HEK293 (cell line): ENCODE measurements around the gene TOR4A.

ENCODE experiments used
- CTCF ChIA-PET: fragments of 350-600 bp; formaldehyde crosslinking; extraction: SDS; loops from one replicate; lab custom pipeline; 2021; ENCODE audit warnings: antibody characterized with exemption; lab: Yijun Ruan, JAX
- POLR2A ChIA-PET: fragments of 300-600 bp; formaldehyde crosslinking; extraction: SDS; loops from one replicate; lab custom pipeline; 2020; ENCODE audit warnings: antibody characterized with exemption, inconsistent platforms; lab: Yijun Ruan, JAX
- H3K27ac ChIP-seq: fragments of 200-500 bp; sonication (Bioruptor generic); 2 replicates; pipeline ENCODE4 v1.5.1; 2014; ENCODE audit warnings: low read depth, low read length, control low read depth, inconsistent platforms; ENCODE audit errors: extremely low read depth
- H3K36me3 ChIP-seq, 2 experiments: fragments of 200-500 bp in 1 of 2; sonication (Bioruptor generic) in 1 of 2; 1 replicate in 1 of 2; 2 replicates in 1 of 2; pipeline ENCODE4 v1.5.1; 2014 to 2017; ENCODE audit warnings: inconsistent platforms in 2 of 2, low read length in 2 of 2; ENCODE audit not compliant: control insufficient read depth in 2 of 2, insufficient read depth in 1 of 2
- H3K4me1 ChIP-seq: fragments of 200-500 bp; sonication (Bioruptor generic); 2 replicates; pipeline ENCODE4 v1.5.1; 2014; ENCODE audit warnings: mild to moderate bottlenecking, low read length, inconsistent platforms; ENCODE audit not compliant: control insufficient read depth, insufficient read depth
- H3K4me3 ChIP-seq: 2 replicates; pipeline ENCODE4 v1.5.1; 2011; ENCODE audit warnings: low read depth, mild to moderate bottlenecking, control low read depth, low read length, moderate library complexity
- H3K9me3 ChIP-seq: fragments of 200-500 bp; sonication (Bioruptor generic); 2 replicates; pipeline ENCODE4 v1.5.1; 2014; ENCODE audit warnings: low read depth, low read length, inconsistent platforms; ENCODE audit not compliant: control insufficient read depth, insufficient read depth
- MZF1 ChIP-seq: fragments of 450-650 bp; formaldehyde crosslinking; IDR thresholded peaks from 2 replicates; pipeline ENCODE4 v1.5.1; 2017; ENCODE audit warnings: missing biosample characterization, missing genetic modification characterization, borderline replicate concordance
- SCRT2 ChIP-seq: fragments of 450-650 bp; formaldehyde crosslinking; IDR thresholded peaks from 2 replicates; pipeline ENCODE4 v1.5.1; 2016; ENCODE audit warnings: missing biosample characterization, missing genetic modification characterization
- YY1 ChIP-seq: fragments of 450-650 bp; formaldehyde crosslinking; IDR thresholded peaks from 2 replicates; pipeline ENCODE4 v1.5.1; 2018; ENCODE audit warnings: missing biosample characterization, missing genetic modification characterization
- ZBTB11 ChIP-seq: fragments of 450-650 bp; formaldehyde crosslinking; conservative IDR thresholded peaks from 2 replicates; pipeline ENCODE4 v1.5.1; 2016; ENCODE audit warnings: low read depth, missing biosample characterization, missing genetic modification characterization
- ZBTB7A ChIP-seq: fragments of 450-650 bp; formaldehyde crosslinking; IDR thresholded peaks from 2 replicates; pipeline ENCODE4 v1.5.1; 2016; ENCODE audit warnings: low read depth, missing biosample characterization, missing genetic modification characterization
- ZEB2 ChIP-seq: fragments of 450-650 bp; formaldehyde crosslinking; IDR thresholded peaks from 2 replicates; pipeline ENCODE4 v1.5.1; 2016; ENCODE audit warnings: missing biosample characterization, missing genetic modification characterization
- ZFP69B ChIP-seq: fragments of 450-650 bp; formaldehyde crosslinking; IDR thresholded peaks from 2 replicates; pipeline ENCODE4 v1.5.1; 2016; ENCODE audit warnings: missing biosample characterization, missing genetic modification characterization
- ZNF169 ChIP-seq: fragments of 450-650 bp; formaldehyde crosslinking; IDR thresholded peaks from 2 replicates; pipeline ENCODE4 v1.5.1; 2016; ENCODE audit warnings: missing biosample characterization, missing genetic modification characterization
- ZNF184 ChIP-seq: fragments of 450-650 bp; IDR thresholded peaks from 2 replicates; pipeline ENCODE4 v1.5.1; 2018; ENCODE audit warnings: missing biosample characterization, mild to moderate bottlenecking, missing genetic modification characterization
- ZNF391 ChIP-seq: fragments of 450-650 bp; formaldehyde crosslinking; IDR thresholded peaks from 2 replicates; pipeline ENCODE4 v1.5.1; 2016; ENCODE audit warnings: low read depth, missing biosample characterization, missing genetic modification characterization, borderline replicate concordance
- ZNF48 ChIP-seq: fragments of 450-650 bp; formaldehyde crosslinking; IDR thresholded peaks from 2 replicates; pipeline ENCODE4 v1.5.1; 2016; ENCODE audit warnings: missing biosample characterization, missing genetic modification characterization
- ZNF518A ChIP-seq: fragments of 450-650 bp; formaldehyde crosslinking; conservative IDR thresholded peaks from 2 replicates; pipeline ENCODE4 v1.5.1; 2016; ENCODE audit warnings: low read depth, missing biosample characterization, missing genetic modification characterization
- ZNF692 ChIP-seq: fragments of 450-650 bp; formaldehyde crosslinking; IDR thresholded peaks from 2 replicates; pipeline ENCODE4 v1.5.1; 2016; ENCODE audit warnings: missing biosample characterization, missing genetic modification characterization
- ZNF776 ChIP-seq: fragments of 450-650 bp; formaldehyde crosslinking; IDR thresholded peaks from 2 replicates; pipeline ENCODE4 v1.5.0; 2017; ENCODE audit warnings: missing biosample characterization, missing genetic modification characterization, borderline replicate concordance
- ZNF837 ChIP-seq: fragments of 450-650 bp; formaldehyde crosslinking; IDR thresholded peaks from 2 replicates; pipeline ENCODE4 v1.5.1; 2016; ENCODE audit warnings: missing biosample characterization, missing genetic modification characterization
- ZSCAN18 ChIP-seq: fragments of 450-650 bp; formaldehyde crosslinking; IDR thresholded peaks from 2 replicates; pipeline ENCODE4 v1.5.1; 2016; ENCODE audit warnings: missing biosample characterization, missing genetic modification characterization
- TF ChIP-seq, protein P1 (sequence below): fragments of 450-650 bp; formaldehyde crosslinking; IDR thresholded peaks from 2 replicates; pipeline ENCODE4 v1.5.1; 2016; ENCODE audit warnings: missing biosample characterization, missing genetic modification characterization
- TF ChIP-seq, protein P2 (sequence below): fragments of 450-650 bp; formaldehyde crosslinking; IDR thresholded peaks from 2 replicates; pipeline ENCODE4 v1.5.1; 2017; ENCODE audit warnings: missing biosample characterization, missing genetic modification characterization

TOR4A gene

GRCh38 chr9:137321726-137322361, 44.3 kb downstream of the TOR4A start:
- Histone ChIP-seq H3K4me1 (no peaks in the 10 kb centered on the region), H3K36me3 (no peaks in the 10 kb centered on the region), H3K4me3 (no peak overlapping the region), H3K9me3 (no peaks in the 10 kb centered on the region), H3K27ac (no peak overlapping the region)
- ChIA-PET CTCF (interaction anchor here (0.5 to 1.4 kb wide), 2 partner anchors 20 to 171 kb away, joined by 3 to 5 read pairs; partner anchors contain the start of gene NRARP), POLR2A (interaction anchor here (1.8 kb wide), 1 partner anchor 11 kb away, joined by 4 read pairs; no protein-coding TSS in a partner anchor)
- TF ChIP-seq ZFP69B (tag by site-specific recombination) (0 out of 2 replicates have a peak, but pooled peaks have one; percentile 45), SCRT2 (tag by site-specific recombination) (no peak), ZNF48 (tag by site-specific recombination) (no peak), ZNF391 (tag by site-specific recombination) (no peak), ZNF184 (tag by site-specific recombination) (no peak), ZBTB7A (tag by site-specific recombination) (no peak), ZNF837 (tag by site-specific recombination) (no peak), MZF1 (tag by site-specific recombination) (no peak), YY1 (no peak), ZNF518A (tag by site-specific recombination) (no peak), ZBTB11 (tag by site-specific recombination) (no peak), ZNF776 (tag by site-specific recombination) (no peak), ZNF169 (no peak), ZNF692 (tag by site-specific recombination) (0 out of 2 replicates have a peak, but pooled peaks have one; percentile 37), ZEB2 (no peak), ZSCAN18 (tag by site-specific recombination) (no peak)
- TF ChIP-seq, protein P1, sequence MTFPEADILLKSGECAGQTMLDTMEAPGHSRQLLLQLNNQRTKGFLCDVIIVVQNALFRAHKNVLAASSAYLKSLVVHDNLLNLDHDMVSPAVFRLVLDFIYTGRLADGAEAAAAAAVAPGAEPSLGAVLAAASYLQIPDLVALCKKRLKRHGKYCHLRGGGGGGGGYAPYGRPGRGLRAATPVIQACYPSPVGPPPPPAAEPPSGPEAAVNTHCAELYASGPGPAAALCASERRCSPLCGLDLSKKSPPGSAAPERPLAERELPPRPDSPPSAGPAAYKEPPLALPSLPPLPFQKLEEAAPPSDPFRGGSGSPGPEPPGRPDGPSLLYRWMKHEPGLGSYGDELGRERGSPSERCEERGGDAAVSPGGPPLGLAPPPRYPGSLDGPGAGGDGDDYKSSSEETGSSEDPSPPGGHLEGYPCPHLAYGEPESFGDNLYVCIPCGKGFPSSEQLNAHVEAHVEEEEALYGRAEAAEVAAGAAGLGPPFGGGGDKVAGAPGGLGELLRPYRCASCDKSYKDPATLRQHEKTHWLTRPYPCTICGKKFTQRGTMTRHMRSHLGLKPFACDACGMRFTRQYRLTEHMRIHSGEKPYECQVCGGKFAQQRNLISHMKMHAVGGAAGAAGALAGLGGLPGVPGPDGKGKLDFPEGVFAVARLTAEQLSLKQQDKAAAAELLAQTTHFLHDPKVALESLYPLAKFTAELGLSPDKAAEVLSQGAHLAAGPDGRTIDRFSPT (tag by site-specific recombination): 0 out of 2 replicates have a peak, but pooled peaks have one; percentile 27
- TF ChIP-seq, protein P2, sequence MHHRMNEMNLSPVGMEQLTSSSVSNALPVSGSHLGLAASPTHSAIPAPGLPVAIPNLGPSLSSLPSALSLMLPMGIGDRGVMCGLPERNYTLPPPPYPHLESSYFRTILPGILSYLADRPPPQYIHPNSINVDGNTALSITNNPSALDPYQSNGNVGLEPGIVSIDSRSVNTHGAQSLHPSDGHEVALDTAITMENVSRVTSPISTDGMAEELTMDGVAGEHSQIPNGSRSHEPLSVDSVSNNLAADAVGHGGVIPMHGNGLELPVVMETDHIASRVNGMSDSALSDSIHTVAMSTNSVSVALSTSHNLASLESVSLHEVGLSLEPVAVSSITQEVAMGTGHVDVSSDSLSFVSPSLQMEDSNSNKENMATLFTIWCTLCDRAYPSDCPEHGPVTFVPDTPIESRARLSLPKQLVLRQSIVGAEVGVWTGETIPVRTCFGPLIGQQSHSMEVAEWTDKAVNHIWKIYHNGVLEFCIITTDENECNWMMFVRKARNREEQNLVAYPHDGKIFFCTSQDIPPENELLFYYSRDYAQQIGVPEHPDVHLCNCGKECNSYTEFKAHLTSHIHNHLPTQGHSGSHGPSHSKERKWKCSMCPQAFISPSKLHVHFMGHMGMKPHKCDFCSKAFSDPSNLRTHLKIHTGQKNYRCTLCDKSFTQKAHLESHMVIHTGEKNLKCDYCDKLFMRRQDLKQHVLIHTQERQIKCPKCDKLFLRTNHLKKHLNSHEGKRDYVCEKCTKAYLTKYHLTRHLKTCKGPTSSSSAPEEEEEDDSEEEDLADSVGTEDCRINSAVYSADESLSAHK (tag by site-specific recombination): no peak
